Esophagus mucosa (tissue), 1 donor: Measurements from ENCODE around the gene TSPAN31. TPM values are rescaled to one million over a fixed set of nuclear protein-coding genes. Genes with fewer than 3 reads are reported as not detected.
A peak's percentile ranks its signal among the peaks of the same experiment; 100 is the strongest.

ENCODE experiments used
- ATAC-seq: fragments of 200-7000 bp; cut with Tn5 transposase; one replicate; pipeline ENCODE4 v1.9.1; 2020
- total RNA-seq: library from RNA; stranded (reverse); gene quantifications from one replicate; pipeline ENCODE4 v1.2.4, GENCODE V29; 2023
- donor health status: DM: yes; HTN: yes; CAD: no.

TSPAN31 gene
- total RNA-seq, 1 donor from 2014 or later: 22.6 TPM

DNA sequence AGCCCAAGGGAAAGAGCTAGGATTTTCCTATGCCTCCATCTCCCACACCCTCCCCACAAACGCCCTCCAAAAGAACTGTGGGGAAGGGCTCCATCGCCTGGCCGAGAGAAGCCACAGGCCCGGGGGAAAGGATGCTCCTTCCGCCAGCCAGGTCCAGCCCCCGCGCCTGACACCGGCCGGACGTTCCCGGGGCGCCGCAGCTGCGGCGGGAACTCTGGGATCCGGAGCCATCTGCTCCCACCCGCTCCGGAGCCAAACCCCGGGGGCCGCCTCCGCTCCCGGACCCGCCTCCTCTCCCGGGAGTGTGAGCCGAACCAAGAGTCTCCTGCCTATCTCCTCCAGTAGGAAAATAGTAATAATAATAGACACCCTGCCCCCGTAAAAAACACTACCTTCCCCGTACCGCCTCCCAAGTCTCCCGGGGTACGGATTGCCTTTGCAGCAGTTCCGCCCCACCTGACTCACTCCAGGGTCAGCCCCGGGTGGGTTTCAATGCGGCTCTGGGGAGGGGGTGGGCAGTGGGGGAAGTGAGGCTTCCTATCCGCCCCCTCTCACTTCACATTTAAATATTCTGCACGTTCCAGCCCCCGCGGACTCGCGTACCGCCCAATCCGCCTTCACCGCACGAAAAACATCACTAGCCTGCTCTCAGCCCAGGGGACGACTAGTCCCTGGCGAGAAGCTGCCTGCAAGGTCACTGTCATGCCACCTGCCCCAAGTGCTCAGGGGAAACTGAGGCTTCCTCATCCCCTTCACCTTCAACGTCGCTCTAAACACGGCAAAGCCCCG lies 8.7 kb upstream of the TSPAN31 start:
- ATAC-seq: no peak

DNA sequence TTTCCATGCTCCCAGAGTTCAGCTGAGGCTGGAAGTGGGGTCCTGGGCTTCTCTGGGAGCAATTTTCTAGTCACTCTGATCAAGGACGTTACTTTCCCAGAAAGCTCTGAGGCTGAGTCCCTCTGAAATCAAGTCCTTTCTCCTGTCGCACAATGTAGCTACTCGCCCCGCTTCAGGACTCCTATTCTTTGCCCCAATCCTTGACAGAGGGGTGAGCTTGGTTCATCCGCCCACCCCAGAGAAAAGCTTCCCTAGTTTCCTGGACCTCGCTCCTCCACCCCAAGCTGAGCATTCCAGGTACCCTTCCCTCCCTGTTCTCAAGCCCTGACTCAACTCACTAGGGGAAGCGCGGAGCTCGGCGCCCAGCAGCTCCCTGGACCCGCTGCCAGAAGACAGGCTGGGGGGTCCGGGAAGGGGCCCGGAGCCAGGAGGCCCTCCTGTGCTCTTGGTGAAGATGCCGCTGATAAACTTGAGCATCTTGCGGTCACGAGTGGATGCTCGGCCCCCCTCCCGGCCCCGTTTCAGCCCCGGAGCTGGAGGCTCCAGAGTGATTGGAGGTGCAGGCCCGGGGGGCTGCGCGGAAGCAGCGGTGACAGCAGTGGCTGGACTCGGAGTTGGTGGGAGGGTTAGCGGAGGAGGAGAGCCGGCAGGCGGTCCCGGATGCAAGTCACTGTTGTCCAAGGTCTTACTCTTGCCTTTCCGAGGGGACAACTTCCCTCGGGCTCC lies 7.9 kb upstream of the TSPAN31 start:
- ATAC-seq: no peak

DNA sequence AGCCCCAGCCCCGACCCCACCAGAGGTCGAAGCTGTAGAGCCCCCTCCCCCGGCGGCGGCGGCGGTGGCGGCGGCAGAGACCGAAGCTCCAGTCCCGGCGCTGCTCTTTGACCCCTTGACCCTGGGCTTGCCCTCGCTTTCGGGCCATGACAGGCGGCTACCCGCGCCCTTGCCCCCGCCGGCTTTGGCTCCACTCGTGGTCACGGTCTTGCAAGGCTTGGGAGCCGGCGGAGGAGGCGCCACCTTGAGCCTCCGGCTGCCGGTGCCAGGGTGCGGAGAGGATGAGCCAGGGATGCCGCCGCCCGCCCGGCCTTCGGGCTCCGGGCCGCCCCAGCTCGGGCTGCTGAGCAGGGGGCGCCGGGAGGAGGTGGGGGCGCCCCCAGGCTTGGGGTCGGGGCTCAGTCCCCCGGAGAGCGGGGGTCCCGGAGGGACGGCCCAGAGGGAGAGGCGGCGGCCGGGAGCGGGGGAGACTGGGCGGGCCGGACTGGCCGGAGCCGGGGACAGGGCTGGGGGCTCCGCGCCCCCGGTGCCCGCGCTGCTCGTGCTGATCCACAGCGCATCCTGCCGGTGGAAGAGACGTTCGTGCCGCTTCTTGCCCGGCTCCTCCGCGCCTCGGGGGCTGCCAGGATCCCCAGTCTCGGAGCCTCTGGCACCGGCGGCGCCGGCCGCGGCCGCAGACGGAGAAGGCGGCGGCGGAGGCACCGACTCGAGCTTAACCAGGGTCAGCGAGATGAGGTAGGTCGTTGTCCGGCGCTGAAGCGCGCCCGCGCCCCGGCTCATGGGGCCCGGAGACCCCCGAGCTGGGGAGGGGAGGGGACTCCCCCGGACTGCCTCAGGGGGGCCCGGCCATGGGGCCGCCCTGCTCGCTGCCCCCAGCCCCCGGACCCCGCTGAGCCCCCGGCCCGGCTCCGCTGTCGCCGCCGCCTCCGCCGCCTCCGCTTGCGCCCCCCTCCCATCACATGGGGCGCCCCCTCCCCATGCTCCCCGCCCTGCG lies 7.1 kb upstream of the TSPAN31 start:
- ATAC-seq: no peak

DNA sequence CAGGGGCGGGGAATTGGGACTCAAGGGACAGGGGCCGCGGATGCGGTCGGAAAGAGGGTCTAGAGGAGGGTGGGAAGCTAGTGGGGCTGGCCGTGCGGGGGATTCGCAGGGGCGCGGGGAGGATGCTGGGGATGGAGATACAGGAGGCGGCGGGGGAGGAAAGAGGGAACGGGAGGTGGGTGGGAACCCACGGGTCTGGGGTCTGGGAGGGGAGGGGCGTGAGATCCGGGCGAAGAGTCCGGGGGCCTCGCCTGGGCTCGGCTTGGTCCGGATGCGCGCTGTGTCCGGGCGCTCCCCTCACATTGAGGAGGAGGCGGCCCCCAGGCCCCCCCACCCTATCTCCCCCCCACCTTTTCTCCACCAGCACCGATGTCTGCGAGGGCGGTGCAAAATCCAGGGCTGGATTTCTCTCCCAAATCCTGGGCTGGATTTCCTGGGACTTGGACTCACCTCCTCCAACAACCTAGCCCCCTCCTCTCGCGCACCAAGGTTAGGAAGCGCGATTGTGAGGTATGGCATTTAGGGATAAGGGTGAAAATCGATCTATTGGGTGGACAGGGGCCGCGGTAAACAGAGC lies 6.1 kb upstream of the TSPAN31 start, which contains the start of gene AGAP2:
TSS of gene AGAP2 (minus strand) at position 82 of the 577 bp plus-strand sequence. CDS start 496 bp downstream, outside the sequence.
- no peak for ATAC-seq

DNA sequence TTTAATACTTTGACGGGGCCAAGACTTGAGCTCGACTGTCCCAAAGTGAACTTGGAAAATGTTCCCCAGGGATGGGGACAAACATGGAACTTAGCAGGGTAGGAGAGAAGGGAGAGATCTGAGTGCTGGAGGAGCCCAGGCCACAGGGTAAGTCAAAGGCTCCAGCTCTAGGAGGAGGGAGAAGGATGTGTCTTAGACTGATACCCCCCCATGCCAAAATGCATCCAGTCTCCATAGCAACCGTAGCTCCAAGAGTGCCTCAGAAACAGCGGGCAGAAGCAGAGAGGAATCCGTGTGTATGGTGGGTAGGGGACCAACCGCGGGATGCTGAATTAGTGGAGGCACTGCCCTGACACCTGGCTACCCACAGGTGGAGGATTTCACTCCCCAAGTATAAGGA lies 5.5 kb upstream of the TSPAN31 start:
- no peak for ATAC-seq

DNA sequence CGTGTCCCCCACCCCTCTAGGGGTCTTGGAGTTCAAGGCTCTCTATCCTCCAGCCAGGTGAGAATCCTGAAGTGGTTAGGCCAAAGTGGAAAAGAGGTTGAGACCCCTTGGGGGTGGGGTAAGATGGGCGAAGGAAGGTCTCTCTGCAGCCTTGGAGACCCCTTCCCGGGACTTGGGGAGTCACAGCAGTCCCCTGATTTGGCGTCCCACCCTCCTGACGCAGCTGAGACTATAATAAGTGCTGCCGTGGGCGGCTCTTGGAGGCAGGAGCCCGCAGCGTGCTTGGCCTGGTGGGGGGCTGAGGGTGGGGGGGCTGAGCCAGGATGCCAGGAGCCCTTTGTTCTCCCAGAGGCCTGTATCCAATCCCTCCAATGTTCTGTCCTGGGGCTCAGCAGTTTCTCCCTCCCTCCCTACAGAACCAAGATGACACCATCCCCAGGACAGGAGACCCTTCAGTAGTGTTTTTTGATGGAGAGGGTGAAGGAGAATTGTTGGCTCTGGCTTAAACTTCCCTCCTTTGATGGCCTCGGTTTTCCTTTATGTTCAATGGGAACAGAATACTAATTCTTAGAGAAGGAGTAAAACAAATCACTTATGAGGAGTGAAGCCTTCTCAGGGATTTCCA lies 4.8 kb upstream of the TSPAN31 start:
- no peak for ATAC-seq

DNA sequence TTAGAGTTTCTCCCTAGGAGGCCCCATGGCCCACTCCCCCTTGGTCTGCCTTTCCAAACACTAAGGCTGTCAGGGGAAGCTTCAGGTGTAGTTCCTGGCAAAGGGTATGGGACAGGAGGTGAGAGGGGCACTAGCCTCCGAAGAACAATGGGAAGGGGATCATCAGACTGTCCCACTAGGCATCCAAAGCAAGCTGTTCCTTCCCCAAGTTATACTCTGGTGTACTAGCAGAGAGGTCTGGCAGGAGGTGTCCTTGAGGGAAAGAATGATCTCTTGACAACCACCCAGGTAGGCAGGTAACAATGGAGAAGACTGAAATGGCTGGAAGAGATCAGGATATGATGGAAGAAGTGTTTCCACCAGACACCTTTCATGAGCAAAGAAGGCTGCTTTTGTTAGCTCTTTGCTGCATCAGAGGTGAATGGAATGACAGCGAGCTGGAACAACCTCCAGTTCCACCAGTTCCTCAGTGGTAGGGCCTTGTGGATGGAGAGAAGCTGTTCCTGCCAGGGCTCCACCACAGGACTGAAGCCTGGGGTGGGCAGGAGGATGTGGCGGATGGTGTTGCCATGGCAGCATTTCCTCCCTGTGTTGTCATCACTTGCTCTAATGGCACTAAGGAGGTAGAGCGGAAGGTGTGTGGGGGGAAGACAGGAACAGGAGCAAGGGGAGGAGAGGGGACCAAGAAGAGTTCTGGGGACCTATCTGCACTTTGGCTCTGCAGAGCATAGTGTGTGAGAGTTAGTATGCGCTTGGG lies 4.0 kb upstream of the TSPAN31 start:
- ATAC-seq: no peak

DNA sequence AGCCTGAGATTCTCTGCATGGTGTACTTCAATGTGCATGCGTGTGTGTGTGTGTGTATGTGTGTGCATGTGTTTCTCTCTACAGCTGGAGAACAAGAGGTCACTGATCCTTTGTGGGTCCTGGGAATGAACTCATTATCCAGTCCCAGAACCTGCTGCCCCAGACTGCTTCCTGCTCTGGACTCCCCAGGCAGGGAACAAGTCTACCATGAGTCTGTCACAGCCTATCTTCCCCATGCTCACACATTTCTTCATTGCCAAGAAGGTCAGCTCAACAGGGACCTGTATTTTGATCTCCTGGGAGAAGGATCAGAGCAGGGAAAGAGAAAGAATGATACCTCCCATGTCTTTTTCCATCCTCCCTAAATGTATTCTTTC lies 3.4 kb upstream of the TSPAN31 start:
- no peak for ATAC-seq

DNA sequence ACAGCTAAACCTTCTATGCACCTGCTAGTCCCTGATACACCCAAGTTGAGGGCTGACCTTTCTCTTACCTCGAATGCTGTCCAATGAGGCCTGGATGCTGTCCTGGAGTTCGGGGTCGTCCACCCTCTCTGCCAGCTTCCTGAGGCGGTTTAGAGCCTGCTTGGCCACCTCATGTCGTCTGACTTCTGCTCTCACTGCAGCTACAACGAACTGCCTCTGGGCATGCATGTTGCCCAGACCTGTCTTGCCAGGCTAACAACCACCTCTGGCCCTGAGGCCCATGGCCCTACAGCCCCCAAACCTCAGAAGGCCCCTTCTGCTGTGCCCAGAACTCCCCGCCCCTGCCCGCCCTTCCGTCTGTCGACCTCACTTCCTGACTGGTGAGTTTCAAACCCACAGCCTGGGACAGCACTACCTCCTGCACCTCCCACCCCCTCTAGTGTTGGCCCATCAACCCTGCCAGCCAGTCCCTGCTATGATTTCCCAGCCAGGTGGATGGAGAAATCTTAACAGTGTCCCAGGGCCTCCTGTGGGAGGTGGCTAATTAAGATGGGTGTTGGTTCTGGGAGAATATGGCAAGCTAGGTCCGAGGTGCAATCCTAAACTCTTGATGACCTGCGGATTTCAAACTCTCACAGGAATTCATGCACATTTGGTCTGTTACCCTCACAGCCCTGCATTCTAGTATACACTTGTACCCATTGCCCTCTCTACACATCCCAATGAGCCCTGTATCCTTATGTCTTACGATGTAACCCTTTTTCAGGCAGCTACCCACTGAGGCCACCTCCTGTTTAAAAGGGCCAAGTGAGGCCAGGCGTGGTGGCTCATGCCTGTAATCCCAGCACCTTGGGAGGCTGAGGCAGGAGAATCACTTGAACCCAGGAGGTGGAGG lies 2.7 kb upstream of the TSPAN31 start:
- ATAC-seq: peak; percentile 12

DNA sequence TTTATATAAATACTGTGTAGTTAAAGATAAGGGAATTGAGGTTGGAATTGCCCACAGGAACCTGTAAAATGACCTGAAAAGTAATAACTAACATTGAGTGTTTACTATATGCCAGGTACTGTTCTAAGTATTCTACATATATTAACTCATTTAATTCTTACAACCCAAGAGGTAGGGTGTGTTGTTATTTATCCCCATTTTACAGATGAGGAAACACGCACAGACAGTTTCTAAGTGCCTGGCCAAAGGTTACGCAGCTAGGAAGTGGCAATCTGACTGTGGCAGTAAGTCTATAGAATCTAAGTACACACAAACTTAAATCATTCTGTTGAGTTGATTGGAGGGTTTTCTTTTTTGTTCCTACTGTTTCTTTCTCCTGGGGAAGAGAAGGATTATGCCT lies 1.1 kb upstream of the TSPAN31 start:
- no peak for ATAC-seq

DNA sequence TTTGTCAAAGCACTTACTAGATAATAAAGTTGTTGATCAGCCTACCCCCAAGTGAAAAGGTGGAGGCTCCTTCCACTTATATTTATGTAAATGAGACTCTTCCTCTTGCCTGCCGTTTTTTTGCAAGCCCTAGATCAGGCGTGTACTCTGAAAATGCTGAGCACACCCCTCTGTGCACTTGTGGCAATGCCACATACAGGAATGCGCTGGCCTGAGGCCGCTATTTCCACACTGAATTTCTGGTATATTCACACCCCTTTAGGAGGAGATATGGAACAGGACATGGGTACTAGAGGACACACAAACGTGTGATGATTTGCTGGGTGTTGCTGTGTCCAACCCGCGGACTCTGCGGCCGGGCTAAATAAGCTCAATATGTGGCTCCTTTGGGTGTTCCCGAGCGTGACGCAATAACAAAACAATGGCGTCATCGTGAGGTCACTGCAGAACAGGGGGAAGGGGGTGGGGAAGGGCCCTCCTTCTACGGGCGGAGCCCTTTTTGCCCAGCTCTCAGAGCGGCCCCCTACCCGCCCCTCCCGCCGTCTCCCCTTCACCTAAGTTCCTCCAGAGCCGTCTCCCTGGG lies 554 bp upstream of the TSPAN31 start:
- peak; percentile 76 for ATAC-seq

DNA sequence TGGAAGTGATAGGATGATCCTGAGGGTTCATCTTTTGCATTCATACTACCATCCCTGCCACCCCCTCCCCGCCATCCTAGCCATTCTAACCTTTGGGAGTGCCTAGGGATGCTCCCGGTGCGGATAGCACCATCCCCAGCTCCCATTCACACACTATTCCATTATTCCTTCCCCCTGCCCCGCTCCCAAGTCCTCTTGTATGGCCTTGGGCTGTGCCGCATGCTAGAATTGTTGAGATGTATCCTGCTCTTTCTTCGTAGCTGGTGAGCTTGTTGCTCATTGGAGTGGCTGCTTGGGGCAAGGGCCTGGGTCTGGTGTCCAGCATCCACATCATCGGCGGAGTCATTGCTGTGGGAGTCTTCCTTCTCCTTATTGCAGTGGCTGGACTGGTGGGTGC lies 644 bp downstream of the TSPAN31 start:
- peak; percentile 3 for ATAC-seq

DNA sequence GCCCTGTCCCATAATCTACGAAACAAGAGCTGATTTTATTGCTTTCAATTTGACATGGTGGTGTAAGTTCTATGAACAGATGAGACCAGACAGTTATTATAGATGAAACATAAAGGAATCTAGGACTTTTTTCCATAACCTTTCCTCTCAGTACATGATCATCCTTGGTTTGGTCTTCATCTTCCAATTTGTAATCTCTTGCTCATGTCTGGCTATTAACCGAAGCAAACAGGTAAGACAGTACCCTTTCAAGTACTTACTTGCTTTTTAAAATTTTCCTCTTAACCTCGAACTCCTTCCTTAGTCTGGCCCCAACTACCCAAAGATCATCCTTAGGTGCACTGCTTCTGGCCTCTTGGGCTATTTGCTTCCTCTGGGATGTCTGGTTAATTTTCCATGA lies 1.2 kb downstream of the TSPAN31 start:
- no peak for ATAC-seq

DNA sequence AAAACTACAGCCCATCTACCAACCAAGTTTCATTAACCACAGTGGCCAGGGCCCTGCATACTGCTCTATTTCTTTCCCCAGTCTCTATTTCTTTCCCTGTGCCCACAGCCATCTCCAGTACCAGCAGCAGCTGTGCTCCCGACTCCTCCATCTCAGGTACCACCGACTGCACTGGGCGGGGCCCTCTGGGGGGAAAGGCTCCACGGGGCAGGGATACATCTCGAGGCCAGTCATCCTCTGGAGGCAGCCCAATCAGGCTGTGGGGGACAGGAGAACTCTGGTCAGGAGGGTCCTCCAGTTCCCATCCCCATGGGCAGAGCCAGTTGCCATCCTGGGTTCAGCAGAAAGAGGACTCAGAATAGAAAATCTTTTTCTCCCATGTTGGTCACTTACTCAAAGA lies 4.2 kb downstream of the TSPAN31 start:
- ATAC-seq: no peak

DNA sequence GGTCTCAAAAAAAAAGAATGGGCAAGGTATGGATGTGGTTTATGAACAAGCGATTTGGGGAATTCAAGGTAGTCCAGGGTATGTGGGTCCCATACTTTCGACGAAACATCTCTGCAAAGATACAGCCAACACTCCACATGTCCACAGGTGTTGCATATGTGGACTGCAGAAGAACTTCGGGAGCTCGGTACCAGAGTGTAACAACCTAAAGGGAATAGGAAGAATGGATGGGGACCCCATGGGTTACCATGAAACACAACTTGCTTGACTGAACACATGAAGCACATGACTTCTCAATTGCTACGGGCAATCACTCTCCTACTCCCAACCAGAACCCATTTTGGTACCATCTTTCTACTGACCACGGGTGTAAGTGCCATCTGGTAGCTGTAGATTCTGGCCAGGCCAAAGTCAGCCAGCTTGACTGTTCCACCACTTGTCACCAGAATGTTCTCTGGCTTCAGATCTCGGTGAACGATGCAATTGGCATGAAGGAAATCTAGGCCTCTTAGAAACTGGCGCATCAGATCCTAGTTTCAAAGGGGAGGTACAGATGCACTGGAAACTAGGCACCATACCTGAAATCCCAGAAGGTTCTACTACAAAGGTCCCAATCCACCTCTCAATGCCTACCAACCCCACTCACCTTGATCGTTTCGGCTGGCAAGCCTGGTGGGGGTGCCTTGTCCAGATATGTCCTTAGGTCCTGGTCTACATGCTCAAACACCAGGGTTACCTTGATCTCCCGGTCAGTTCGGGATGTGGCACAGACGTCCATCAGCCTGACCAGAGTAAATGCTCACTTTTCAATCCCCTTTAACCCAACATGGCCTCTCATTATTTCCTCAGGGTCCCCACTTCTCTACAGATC lies 6.0 kb downstream of the TSPAN31 start:
- no peak for ATAC-seq

DNA sequence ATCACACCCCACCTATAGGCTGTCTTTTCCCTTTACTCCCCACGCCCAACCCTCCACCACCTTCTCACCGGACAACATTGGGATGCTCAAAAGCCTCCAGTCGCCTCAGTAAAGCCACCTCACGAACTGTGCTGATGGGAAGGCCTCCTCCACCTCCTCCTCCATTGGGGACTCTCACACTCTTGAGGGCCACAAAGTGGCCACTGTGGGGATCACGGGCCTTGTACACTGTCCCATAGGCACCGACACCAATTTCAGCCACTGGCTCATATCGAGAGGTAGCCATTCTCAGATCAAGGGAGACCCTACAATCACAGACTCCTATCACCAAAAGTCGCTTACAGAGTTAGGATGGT lies 6.6 kb downstream of the TSPAN31 start:
- ATAC-seq: no peak

DNA sequence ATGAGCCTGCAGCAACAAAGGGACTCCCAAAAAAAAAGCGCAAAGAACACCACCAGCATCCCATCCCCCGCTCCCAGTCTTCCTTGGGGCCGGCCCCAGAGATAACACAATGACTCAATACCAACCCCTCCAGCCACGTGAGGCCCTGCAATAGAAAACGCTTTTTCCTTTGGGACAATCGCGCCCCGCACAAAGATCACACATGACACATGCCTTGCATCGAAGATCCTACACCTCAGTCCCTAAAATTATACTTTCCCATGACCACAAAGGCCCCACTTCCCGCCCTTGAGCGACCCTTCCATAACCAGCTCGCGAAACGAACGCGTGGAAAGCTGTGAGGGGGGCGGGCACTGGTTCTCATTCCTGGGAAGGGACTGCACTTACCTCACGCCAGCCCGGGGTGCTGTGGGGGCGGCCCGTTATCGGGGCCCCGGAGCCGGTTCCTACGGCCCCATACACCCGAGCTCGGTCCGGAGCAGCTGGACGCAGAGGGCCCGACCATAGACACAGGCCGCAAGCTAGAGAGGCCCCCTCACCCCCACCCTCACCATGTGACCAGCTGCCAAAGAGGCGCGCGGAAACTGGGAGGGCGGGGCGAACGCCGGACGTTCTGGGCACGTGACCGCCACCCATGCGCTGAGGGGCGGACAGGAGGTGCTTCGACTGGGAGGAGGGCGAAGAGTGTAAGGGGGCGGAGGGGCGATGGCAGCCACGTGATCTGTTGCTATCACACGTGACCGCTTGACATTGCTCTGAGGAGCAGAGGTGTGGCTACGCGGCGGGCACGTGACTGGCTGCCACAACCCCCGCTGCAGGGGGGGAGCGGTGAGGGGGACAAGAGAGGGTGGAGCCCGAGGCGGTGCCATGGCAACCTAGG lies 7.2 kb downstream of the TSPAN31 start, which contains the start of gene CDK4:
TSS of gene CDK4 (minus strand) at position 523 of the 880 bp plus-strand sequence. CDS start 593 bp downstream, outside the sequence.
- peak; percentile 87 for ATAC-seq

DNA sequence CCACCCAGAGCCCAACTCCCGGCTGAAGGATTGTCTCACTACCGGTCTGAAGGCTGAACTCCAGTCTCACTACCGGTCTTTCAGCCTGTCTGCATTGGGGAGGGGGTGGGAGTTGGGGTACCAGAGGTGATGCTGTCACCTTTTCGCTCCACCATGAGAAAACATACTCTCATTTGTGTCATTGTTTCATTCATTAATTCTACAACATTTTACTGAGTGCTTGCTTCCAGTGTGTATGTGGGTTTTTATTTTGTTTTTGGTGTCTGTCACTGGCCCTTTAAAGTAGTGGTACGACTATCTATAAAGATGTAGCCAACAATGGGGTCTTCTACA lies 7.8 kb downstream of the TSPAN31 start:
- ATAC-seq: no peak
